HG02642 (cell line): ENCODE results near the gene FADS2.

Experiments
- ATAC-seq: cut with Tn5 transposase; IDR thresholded peaks from one replicate; pipeline ENCODE4 v1.9.1; 2021; ENCODE audit warnings: mild to moderate bottlenecking; ENCODE audit not compliant: unreplicated experiment, poor library complexity

Gene FADS2

GRCh38 chr11:61795459-61795858, 32.6 kb upstream of the FADS2 start:
- no peak for ATAC-seq

DNA sequence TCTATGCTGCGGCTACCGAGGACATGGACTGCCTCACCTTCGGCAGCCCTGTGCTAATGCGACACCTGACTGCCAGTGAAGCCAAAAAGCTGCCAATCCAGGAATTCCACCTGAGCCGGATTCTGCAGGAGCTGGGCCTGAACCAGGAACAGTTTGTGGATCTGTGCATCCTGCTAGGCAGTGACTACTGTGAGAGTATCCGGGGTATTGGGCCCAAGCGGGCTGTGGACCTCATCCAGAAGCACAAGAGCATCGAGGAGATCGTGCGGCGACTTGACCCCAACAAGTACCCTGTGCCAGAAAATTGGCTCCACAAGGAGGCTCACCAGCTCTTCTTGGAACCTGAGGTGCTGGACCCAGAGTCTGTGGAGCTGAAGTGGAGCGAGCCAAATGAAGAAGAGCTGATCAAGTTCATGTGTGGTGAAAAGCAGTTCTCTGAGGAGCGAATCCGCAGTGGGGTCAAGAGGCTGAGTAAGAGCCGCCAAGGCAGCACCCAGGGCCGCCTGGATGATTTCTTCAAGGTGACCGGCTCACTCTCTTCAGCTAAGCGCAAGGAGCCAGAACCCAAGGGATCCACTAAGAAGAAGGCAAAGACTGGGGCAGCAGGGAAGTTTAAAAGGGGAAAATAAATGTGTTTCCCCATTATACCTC, 32.1 kb upstream of the FADS2 start:
- no peak for ATAC-seq

- ATAC-seq, result no peak
Observed at GRCh38 chr11:61797263-61797944, 30.7 kb upstream of the FADS2 start.

DNA sequence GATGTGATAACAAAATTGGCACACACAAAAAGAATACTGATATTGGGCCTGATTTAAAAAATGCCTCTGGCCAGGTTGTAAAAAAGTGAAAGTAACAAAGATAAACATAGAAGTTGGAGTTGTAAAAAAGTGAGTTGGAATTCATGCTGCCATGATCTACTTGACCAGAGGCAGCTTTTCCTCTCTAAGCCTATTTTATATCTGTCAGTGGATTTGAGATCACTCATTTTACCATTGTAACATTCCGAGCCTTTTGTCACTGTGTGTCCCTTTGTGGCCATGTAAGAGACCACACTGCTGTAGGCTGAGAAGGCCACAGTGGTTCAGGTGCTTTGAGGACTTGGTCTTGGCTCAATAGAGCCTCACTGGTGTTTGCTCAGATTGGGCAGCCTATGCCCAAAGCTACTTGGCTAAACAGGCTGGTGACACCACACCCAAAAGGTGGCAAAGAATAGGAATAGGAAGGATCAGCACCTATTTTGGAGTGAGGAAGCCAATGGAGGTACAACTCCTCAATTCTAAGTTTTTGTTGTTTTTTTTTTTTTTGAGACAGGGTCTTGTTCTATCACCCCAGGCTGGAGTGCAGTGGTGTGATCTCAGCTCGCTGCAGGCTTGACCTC, 28.3 kb upstream of the FADS2 start:
- no peak for ATAC-seq

DNA sequence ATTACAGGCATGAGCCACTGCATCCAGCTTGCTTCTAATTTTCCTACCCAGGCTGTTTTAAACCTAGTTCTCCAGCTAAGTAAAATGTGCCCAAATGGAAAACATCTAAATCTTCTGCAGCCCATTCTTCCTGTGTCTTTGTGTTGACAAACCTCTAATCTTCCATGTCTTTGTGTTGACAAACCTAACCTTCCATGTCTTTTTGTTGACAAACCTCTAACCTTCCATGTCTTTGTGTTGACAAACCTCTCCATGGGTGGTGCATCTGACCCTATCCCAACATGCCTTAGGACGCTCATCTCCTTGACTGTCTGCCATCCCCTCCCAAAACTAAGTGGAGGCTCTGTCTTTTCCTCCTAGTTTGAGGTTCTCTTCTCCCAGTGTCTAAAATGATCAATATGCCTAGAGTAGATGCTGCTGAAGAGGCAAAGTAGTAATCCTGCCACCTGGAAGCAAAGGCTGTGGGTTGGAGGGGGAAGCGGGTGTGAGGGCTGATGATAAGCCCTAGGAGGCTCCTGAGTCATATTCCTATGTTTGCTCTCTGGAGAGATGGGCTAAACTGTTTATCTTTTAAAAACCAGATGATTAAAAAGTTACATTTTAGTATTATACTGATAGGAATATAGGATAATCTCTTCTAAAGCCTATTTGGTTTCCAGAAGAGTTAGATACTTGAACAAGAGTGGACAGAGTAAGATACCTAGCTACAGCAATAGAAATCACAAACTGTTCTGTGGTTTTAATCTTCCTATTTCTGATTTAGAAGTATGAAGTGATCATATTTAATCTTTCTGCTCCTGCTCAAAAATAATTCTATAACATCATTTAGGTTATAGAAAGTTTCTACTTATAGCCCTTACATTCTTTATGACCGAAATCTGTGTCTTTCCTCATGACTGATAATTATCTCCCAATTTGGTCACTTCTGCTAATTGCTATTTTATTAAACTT, 27.5 kb upstream of the FADS2 start:
- ATAC-seq, result no peak

GRCh38 chr11:61802605-61803004, 25.5 kb upstream of the FADS2 start:
- ATAC-seq, result no peak

DNA sequence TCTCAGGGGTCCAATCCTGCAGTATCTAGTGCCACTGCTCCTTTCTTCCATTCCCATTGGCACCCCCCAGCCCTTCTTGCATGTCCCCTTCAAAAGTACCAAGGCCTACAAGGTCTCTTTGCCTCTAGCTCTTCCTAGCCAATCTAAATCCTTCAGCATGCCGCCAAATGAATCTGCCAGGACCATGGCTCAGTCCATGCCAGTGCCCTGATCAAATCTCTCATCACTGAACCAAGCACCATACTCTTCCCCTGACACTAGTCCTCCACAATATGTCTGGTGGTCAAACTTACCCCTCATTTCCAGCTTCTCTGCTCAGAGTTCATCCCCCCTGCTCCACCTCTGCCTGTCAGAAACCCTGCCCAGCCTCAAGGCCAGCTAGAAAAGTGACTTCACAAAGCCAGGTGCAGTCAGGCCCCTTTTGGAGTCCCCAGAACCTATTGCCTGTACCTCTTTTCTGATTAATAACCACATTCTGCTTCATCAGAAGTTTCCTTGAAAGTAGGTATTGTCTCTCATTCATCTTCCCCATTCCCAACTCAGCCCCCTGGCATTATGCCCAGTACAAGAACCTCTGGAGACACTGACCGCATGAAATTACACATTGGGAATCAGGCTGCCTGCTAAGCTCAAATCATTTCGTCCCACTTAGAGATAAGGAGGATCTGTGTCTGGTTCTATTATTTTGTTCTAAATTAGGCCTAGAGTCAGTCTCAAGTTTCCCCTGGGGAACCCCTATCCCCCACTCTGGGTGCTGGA, 24.0 kb upstream of the FADS2 start:
- ATAC-seq, result no peak

DNA sequence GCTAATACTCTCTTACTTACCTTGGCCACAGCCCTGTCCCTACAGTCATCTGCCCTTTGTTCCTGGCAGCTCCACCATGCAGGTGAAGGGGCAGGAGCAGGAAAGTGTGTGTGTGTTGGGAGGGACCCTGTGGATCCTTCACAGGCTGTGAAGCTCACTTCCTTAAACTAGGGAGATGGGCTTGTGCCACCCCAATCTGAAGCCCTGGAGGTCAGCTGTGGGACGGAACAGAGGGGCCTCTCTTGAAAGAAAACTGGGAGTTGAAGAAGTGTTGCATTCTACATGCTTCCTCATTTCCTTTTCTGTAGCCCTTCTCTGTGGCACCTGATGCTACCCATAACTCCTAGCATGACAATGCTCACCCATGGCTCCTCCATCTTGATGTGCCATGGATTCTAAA, 23.0 kb upstream of the FADS2 start:
- no peak for ATAC-seq

GRCh38 chr11:61806785-61807184, 21.3 kb upstream of the FADS2 start:
- ATAC-seq, result no peak

DNA sequence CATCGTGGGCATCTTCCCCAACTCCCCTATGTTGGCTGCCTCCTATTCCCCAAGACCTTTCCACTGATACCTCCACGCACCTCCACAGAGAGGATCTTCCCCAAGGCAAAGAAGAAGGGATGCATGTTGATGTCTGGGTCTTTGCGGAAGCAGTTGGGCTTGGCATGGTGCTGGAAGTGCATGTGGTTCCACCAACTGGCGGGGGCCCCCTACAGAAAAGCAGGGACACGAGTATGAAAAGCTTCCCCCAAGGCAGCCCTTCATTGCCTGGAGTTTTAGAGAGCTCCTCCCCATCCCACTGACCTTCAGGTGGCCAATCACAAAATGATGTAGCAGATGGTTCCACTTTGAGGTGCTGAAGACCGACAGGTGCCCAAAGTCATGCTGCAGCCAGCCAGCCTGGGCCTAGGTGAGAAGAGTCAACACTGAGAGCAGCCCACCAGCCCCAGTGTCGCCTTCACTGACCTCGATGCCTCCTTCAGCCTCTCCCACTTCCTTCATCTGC, 17.4 kb upstream of the FADS2 start:
- no peak for ATAC-seq

GRCh38 chr11:61811831-61812230, 16.3 kb upstream of the FADS2 start:
- ATAC-seq, result no peak

DNA sequence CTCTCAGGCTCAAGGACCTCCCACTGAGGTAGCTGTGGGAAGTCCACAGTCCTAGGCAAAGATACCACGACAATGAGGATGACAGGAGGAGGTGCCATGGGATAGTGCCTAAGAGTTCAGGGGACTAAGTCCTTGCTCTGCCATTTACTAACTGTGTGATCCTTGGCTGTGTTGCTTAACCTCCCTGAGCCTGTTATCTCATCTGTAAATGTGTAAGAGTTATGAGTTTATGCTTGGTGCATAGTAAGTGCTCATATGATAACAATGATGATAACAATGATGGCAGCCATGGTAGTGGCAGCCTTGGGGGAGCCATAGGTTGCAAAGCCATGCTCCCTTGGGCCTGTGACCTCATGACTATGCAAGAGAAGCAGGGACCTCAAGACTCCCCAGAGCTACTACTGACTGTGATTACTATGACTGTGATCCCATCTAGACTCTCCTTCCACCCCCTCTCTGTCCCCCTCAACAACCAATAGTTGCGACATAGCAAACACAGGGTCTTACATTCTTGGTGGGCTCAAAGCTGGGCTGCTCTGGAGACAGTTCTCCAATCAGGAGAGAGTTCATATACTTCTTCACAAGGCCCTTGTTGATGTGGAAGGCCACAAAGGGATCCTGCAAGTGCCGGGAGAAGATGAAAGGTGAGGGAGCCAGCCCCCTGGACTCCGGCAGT, 15.2 kb upstream of the FADS2 start:
- ATAC-seq, result no peak

DNA sequence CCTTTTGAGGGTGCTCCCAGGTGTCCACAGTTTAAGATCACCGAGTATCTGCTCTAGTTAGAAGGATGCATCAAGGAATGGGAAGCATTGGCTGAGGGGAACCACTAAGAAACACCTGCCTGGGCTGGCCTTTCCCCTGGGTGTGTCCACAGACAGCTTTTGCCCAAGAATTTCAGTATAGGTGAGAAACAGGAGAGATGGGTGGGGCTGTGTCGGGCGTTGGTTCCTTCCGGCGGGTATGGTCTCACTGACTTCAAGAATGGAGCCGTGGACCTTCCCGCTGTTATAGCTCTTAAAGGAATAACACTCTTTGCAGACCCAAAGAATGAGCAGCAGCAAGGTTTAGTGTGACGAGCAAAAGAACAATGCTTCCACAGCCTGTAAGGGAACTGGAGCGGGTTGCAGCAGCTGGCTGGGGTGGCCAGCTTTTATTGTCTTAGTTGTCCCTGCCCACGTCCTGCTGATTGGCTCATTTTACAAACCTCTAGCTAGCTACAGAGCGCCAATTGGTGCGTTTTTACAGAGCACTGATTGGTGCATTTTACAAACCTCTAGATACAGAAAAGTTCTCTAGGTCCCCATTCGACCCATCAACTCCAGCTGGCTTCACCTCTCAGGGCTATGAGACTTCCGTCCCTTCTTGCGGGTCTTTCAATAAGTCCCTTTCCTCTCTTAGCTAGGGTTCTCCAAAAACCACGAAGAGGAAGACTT, 13.7 kb upstream of the FADS2 start:
- no peak for ATAC-seq

- ATAC-seq, result peak; percentile 57
Observed at GRCh38 chr11:61814958-61815789, 12.9 kb upstream of the FADS2 start.

DNA sequence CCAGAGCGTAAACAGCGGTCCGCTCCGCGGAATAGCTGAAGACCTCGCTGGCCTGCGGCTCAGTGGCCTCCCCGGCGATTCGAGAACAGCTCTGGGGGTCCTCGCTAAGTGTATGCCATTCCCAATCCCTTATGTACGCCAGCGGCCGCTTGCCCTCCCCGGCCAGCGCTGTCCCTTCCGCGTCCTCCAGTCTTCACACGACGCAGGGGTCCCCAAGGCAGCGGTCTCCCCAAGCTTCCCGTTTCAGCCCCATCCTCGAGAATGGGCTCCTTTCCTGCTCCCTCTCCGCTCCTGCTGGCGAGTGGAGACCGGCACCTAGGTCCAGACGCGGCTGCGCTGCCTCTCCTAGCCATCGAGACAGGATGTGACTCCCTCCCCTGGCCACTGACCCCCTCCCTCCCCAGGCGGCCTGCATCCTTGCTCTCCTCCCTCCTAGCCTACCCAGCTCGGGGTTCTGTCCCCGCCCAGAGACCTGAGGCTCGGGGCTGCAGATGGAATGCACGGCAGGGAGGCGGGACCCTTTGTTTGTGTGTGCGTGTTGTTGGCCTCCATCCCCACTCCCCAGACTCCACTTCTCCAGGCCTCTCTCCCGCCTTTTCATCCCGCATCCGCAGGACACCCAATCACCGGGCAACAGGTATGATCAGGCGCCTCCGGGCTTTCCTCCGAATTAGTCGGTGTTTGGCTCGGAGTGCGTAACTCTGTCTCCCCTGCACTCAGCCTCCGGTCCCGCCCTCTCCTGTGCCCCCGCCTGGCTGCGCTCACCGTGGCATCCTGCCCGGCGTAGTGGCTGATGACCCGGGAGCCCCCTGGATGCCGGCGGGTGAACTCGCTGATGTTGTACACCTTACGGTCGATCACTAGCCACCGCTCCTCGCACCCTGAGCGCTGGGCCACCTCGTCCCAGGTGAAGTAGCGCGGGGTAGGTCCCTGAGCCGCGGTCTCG, 12.0 kb upstream of the FADS2 start:
- peak; percentile 36 for ATAC-seq

DNA sequence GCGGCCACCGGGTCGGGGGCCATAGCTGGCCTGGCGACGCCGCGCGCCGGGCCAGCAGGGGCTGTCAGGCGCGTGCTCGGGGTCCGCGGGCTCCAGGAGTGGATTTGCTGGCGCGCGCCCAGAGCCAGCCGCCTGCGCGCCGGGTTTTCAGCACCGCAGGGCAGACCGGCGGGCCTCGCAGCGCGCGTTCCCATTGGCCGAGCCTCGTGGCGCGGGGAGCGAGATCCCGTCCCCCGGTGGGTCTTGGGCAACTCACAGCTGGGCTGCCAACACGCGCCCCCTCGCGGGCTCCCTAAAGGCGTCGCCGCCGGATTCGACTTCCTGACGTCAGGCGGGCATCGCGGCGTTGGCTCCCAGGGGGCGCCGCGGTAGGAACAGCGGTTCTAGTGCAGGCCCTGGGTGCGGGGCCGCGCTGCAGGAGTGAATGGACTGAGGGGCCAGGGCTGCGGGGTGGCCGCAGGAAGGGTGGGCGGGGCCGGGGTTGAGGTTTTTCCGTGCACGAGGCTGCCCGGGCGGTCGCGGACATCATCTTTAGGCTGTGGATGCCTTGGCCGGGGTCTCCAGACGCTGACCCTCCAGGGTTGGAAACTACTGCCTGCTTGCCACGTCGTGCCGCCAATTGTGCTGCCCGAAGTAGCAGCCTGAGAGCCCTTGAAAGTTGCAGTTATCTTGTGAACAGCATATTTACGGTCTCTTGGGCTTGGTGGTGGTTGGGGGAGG, 11.2 kb upstream of the FADS2 start, which contains the start of gene FADS1:
Gene FADS1, minus strand, starts transcription at position 268 of the 720 bp plus-strand sequence. Its CDS starts 74 bp downstream, at position 194.
- ATAC-seq, result peak; percentile 58
